Fibroblast of the aortic adventitia (primary cell): ENCODE data around the gene OIT3. TPM values are rescaled to one million over a fixed set of nuclear protein-coding genes. Genes with fewer than 3 reads are reported as not detected.

Source experiments
- DNase-seq: peaks from one replicate; pipeline ENCODE4 v3.0.0-alpha.2; 2010; ENCODE audit warnings: low read depth
- H3K4me3 ChIP-seq: 2 replicates; pipeline ENCODE4 v1.5.1; 2011; ENCODE audit warnings: low read depth, mild to moderate bottlenecking, control low read depth, low read length, moderate library complexity
- total RNA-seq: library from RNA; depleted of rRNA; stranded (reverse); fragments of >200 nt; gene quantifications from 2 replicates; pipeline ENCODE4 v1.2.3, GENCODE V29; 2012; ENCODE audit warnings: low replicate concordance
- TF ChIP-seq, protein P1 (sequence below): IDR thresholded peaks from 2 replicates; pipeline ENCODE4 v1.5.1; 2011; ENCODE audit warnings: mild to moderate bottlenecking, low read length, control low read depth, inconsistent platforms; ENCODE audit not compliant: insufficient read depth

The OIT3 gene
- not detected in 2 replicates for total RNA-seq

DNA sequence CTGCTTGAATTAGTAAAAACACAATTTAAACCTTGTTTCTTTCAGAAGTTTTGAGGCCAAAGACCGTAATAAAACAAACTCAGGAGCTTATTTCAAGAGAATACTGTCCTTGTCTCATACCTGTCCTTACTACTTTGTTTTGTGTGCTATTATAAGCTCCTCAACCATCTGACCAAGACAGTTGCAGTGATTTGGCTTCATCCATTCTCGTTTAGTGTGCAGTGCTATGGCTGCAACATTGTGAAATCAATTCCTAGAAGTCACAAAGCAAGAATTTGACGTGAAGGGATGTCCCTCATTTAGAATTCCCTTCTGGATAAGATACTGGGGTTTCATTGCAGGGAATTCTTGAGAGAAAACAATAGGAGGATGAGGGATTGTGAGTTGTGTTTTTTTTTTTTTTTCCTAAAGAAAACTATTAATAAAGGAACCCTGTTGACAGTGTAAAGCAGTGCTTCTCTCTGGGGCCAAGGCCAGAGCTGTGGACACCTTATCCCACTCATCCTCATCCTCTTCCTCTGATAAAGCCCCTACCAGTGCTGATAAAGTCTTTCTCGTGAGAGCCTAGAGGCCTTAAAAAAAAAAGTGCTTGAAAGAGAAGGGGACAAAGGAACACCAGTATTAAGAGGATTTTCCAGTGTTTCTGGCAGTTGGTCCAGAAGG lies at the start of gene OIT3:
Gene OIT3, plus strand, starts transcription at position 604 of the 663 bp plus-strand sequence. CDS start 60 bp downstream, outside the sequence.
- TF ChIP-seq, protein P1, sequence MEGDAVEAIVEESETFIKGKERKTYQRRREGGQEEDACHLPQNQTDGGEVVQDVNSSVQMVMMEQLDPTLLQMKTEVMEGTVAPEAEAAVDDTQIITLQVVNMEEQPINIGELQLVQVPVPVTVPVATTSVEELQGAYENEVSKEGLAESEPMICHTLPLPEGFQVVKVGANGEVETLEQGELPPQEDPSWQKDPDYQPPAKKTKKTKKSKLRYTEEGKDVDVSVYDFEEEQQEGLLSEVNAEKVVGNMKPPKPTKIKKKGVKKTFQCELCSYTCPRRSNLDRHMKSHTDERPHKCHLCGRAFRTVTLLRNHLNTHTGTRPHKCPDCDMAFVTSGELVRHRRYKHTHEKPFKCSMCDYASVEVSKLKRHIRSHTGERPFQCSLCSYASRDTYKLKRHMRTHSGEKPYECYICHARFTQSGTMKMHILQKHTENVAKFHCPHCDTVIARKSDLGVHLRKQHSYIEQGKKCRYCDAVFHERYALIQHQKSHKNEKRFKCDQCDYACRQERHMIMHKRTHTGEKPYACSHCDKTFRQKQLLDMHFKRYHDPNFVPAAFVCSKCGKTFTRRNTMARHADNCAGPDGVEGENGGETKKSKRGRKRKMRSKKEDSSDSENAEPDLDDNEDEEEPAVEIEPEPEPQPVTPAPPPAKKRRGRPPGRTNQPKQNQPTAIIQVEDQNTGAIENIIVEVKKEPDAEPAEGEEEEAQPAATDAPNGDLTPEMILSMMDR, result no peak
- no peak within 1 kb of the TSS for H3K4me3 ChIP-seq
- DNase-seq, result no peak

DNA sequence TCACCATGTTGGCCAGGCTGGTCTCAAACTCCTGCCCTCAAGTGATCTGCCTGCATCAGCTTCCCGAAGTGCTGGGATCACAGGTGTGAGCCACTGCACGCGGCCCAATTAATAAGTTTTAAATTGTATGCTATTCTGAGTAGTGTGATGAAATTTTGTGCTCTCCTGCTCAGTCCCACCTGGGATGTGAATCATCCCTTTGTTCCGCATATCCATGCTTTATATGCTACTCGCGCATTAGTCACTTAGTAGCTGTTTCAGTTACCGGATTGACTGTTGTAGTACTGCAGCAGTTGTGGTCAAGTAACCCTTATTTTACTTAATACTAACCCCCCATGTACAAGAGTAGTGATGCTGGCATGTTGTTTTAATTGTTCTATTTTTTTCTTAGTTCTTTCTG lies 47.3 kb upstream of the OIT3 start:
- TF ChIP-seq, protein P1, result no peak
- no peak overlapping the region for H3K4me3 ChIP-seq
- DNase-seq, result peak; percentile 68

DNA sequence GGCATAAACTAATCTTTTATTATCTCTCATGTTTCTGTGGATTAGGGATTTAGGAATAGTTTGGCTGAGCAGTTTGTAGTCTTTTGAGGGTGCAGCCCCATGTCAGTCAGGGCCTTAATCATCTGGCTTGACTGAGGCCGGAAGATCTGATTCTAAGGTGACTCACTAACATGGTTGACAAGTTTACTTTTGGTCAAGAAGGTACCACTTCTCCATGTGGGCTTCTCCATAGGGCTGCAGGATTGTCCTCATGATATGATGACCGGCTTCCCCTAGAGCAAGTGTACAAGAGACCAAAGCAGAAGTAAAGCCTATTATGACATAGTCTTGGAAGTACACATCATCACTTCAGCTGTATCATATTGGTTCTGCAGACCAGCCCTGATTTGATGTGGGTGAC lies 45.9 kb upstream of the OIT3 start:
- no peak overlapping the region for H3K4me3 ChIP-seq
- DNase-seq, result no peak
- TF ChIP-seq, protein P1, result no peak

DNA sequence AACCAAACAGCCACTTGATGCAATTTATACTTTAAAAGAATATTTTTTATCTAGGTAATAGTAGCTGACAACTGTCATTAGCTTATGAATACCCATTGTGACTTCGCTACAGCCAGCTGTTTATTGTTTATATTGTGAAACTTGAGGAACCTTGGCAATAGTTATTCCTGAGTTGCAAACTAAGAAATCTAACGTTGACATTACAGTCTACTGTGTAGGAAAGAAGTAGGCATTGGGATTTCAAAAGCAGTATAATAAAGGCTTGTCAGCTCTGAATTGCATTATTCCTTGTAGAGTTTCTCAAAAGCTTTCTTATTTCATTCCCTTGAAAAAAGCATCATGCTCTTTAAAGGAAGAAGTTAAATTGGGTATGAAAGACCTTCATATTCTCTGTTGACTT lies 42.7 kb upstream of the OIT3 start:
- no peak for DNase-seq
- TF ChIP-seq, protein P1, result no peak
- no peak overlapping the region for H3K4me3 ChIP-seq

DNA sequence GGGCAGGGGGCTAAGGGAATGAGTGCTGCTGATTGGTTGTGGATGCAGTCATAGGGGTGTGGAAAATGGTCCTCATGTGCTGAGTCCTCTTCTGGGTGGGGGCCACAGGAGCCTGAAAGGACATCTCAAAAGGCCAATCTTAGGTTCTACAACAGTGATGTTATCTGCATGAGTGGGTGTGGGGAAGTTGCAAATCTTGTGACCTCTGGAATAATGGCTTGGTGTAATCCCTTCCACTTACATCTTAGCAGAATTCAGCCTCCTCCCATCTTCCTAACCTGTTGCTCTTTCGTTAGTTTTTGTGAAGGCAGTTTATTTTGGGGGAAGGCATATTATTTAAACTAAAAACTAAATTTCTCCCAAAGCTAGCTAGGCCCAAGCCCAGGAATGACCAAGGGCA lies 42.0 kb upstream of the OIT3 start:
- TF ChIP-seq, protein P1, result no peak
- H3K4me3 ChIP-seq, result no peak overlapping the region
- DNase-seq, result no peak

DNA sequence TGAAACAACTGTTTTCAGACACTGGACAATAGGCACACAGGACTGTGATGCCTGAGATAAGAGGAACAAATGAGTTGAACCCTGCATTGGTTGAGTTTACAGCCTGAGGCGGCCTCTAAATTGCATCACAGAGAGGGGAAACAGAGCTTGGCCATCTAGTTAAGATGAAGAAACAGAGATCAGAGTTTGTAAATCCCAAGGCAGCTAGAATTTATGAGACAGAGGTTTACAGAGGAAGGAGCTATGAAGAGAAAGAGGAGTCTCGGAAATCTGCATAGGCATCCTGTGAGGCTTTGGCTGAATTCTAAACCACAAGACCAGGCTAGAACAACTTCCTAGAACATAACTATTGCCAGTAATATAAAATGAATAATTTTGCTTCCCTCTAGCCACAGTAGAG lies 41.0 kb upstream of the OIT3 start:
- TF ChIP-seq, protein P1, result no peak
- H3K4me3 ChIP-seq, result no peak overlapping the region
- DNase-seq, result no peak

DNA sequence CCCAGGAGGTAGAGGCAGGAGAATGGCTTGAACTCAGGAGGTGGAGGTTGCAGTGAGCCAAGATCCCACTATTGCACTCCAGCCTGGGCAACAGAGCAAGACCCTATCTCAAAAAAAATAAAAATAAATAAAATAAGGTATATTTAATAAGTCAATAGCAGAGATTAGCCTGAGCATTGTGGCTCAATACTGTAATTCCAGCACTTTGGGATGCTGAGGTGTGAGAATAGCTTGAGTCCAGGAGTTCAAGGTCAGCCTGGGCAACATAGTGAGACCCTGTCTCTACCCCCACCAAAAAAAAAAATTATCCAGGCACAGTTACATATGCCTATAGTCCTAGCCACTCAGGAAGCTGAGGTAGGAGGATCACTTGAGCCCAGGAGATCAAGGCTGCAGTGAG lies 38.4 kb upstream of the OIT3 start:
- TF ChIP-seq, protein P1, result no peak
- no peak overlapping the region for H3K4me3 ChIP-seq
- DNase-seq, result no peak
